ENCODE results near the gene LRRC56. TPM values are rescaled to one million over a fixed set of nuclear protein-coding genes. Genes with fewer than 3 reads are reported as not detected.

The LRRC56 gene
- total and polyA plus RNA-seq, 2 experiments from 2014 or later = 0.73 to 0.87 TPM

GRCh38 chr11:501683-502287 is 35.5 kb upstream of the LRRC56 start (continued):
- TF ChIP-seq, protein P1, sequence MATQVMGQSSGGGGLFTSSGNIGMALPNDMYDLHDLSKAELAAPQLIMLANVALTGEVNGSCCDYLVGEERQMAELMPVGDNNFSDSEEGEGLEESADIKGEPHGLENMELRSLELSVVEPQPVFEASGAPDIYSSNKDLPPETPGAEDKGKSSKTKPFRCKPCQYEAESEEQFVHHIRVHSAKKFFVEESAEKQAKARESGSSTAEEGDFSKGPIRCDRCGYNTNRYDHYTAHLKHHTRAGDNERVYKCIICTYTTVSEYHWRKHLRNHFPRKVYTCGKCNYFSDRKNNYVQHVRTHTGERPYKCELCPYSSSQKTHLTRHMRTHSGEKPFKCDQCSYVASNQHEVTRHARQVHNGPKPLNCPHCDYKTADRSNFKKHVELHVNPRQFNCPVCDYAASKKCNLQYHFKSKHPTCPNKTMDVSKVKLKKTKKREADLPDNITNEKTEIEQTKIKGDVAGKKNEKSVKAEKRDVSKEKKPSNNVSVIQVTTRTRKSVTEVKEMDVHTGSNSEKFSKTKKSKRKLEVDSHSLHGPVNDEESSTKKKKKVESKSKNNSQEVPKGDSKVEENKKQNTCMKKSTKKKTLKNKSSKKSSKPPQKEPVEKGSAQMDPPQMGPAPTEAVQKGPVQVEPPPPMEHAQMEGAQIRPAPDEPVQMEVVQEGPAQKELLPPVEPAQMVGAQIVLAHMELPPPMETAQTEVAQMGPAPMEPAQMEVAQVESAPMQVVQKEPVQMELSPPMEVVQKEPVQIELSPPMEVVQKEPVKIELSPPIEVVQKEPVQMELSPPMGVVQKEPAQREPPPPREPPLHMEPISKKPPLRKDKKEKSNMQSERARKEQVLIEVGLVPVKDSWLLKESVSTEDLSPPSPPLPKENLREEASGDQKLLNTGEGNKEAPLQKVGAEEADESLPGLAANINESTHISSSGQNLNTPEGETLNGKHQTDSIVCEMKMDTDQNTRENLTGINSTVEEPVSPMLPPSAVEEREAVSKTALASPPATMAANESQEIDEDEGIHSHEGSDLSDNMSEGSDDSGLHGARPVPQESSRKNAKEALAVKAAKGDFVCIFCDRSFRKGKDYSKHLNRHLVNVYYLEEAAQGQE (IDR thresholded peaks at IDR 0.05; ENCODE audit: unreplicated experiment) = no peak
- TF ChIP-seq EZH2phosphoT487 (IDR thresholded peaks at IDR 0.05; ENCODE audit: unreplicated experiment) (no peak), POLR2AphosphoS5 (IDR thresholded peaks at IDR 0.05; ENCODE audit: low read depth) (no peak), JUNB (IDR thresholded peaks at IDR 0.05; ENCODE audit: unreplicated experiment) (no peak)

- Histone ChIP-seq H3K4me2 (no peak overlapping the region), H3K79me2 (replicated peaks; ENCODE audit: insufficient read depth) (peaks cover 11% of the 10 kb centered on the region), H3K27me3 (ENCODE audit: insufficient read depth) (peaks cover 11% of the 10 kb centered on the region; the same call in 1 of the 2 replicates), H3F3A (replicated peaks; ENCODE audit: low read depth) (peaks cover 18% of the 10 kb centered on the region), H3K9me2 (ENCODE audit: insufficient read depth) (no peaks in the 10 kb centered on the region), H3K4me1 (ENCODE audit: insufficient read depth) (peaks cover 9% of the 10 kb centered on the region; the same call in 1 of the 2 replicates), H3K36me3 (ENCODE audit: insufficient read depth) (no peaks in the 10 kb centered on the region), H4K20me1 (replicated peaks; ENCODE audit: insufficient read depth) (peaks cover 7% of the 10 kb centered on the region; the same call in 1 of the 2 replicates), H3K27ac (ENCODE audit: low read depth) (no peak overlapping the region), H3K4me3 (no peak overlapping the region), H2AFZ (no peak overlapping the region)
- H3K4me3 Mint-ChIP-seq = no peak overlapping the region
- H3K27me3 Mint-ChIP-seq (ENCODE audit: insufficient read depth, low read depth, poor library complexity) = peaks cover 21% of the 10 kb centered on the region
- no peak overlapping the region for H3K27ac Mint-ChIP-seq
- ATAC-seq (no peak), DNase-seq (ENCODE audit: low spot score) (no peak)
- peaks cover 4% of the 10 kb centered on the region for H3K9me3 Mint-ChIP-seq
- peaks cover 24% of the 10 kb centered on the region for H3K36me3 Mint-ChIP-seq (ENCODE audit: low read depth)
- TF ChIP-seq ZNF114 (CRISPR knock-in tag; IDR thresholded peaks at IDR 0.05) (no peak), CREB1 (CRISPR knock-in tag; IDR thresholded peaks at IDR 0.05; ENCODE audit: low read depth) (no peak), POLR2AphosphoS5 (IDR thresholded peaks at IDR 0.05; ENCODE audit: low read depth) (no peak), CTCF (conservative IDR thresholded peaks at IDR 0.05; ENCODE audit: low read depth in 2 of 2) (no peak), NANOG (IDR thresholded peaks at IDR 0.05; ENCODE audit: borderline replicate concordance) (no peak), ZNF331 (CRISPR knock-in tag; IDR thresholded peaks at IDR 0.05; ENCODE audit: low read depth) (no peak)
- TF ChIP-seq, protein P2, sequence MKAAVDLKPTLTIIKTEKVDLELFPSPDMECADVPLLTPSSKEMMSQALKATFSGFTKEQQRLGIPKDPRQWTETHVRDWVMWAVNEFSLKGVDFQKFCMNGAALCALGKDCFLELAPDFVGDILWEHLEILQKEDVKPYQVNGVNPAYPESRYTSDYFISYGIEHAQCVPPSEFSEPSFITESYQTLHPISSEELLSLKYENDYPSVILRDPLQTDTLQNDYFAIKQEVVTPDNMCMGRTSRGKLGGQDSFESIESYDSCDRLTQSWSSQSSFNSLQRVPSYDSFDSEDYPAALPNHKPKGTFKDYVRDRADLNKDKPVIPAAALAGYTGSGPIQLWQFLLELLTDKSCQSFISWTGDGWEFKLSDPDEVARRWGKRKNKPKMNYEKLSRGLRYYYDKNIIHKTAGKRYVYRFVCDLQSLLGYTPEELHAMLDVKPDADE (IDR thresholded peaks at IDR 0.05) = no peak
- H3K4me1 Mint-ChIP-seq = peaks cover 13% of the 10 kb centered on the region
Measured at GRCh38 chr11:502288-503178, 34.8 kb upstream of the LRRC56 start.

Data from GM23338 (cell line).